Gastroesophageal sphincter (tissue), 4 donors: Measurements from ENCODE around the gene BDKRB1. TPM values are rescaled to one million over a fixed set of nuclear protein-coding genes. Genes with fewer than 3 reads are reported as not detected.

Experiments used
- ATAC-seq: fragments of 150-250 bp; one replicate; pipeline ENCODE4 v1.9.1; 2016; ENCODE audit warnings: mild to moderate bottlenecking, moderate library complexity
- H3K27ac ChIP-seq, 4 donors: fragments of 200-600 bp; sonication (generic) in 3 of 4; 1 replicate in 3 of 4; 2 replicates in 1 of 4; pipeline ENCODE4 v1.5.1; 2016 to 2019
- H3K27me3 ChIP-seq: fragments of 200-600 bp; sonication (generic); one replicate; pipeline ENCODE4 v1.5.1; 2019
- H3K36me3 ChIP-seq, 2 donors: fragments of 200-600 bp; sonication (generic); one replicate each; pipeline ENCODE4 v1.5.1; 2019; ENCODE audit warnings: control low read depth in 1 of 2
- H3K4me1 ChIP-seq, 3 donors: fragments of 200-600 bp; sonication (generic); 1 replicate in 2 of 3; 2 replicates in 1 of 3; pipeline ENCODE4 v1.5.1; 2016 to 2019; ENCODE audit warnings: control low read depth in 2 of 3
- H3K4me3 ChIP-seq, 2 donors: fragments of 200-600 bp; sonication (generic); one replicate each; pipeline ENCODE4 v1.5.1; 2019; ENCODE audit warnings: mild to moderate bottlenecking in 1 of 2, moderate library complexity in 1 of 2
- H3K9me3 ChIP-seq, 3 donors: fragments of 200-600 bp; sonication (generic); one replicate each; pipeline ENCODE4 v1.5.1; 2017 to 2019; ENCODE audit warnings: control low read depth in 2 of 3
- EP300 ChIP-seq: sonication (generic); formaldehyde crosslinking; IDR thresholded peaks from one replicate; pipeline ENCODE4 v1.6.1; 2017; ENCODE audit warnings: antibody characterized with exemption, mild to moderate bottlenecking
- POLR2A ChIP-seq, 2 donors: fragments of 450-650 bp; IDR thresholded peaks; one replicate each; pipeline ENCODE4 v1.6.1; 2017; ENCODE audit warnings: antibody characterized with exemption in 2 of 2, mild to moderate bottlenecking in 2 of 2, moderate library complexity in 1 of 2
- POLR2AphosphoS5 ChIP-seq: sonication (generic); formaldehyde crosslinking; IDR thresholded peaks from one replicate; pipeline ENCODE4 v1.6.1; 2017; ENCODE audit warnings: antibody characterized with exemption
- WGBS, 2 donors: methylation state at CpG; one replicate each; pipeline ENCODE4 v1.1.5; 2018; ENCODE audit warnings: low coverage in 1 of 2; 5-methylcytosine and 5-hydroxymethylcytosine counted together
- total RNA-seq, 4 donors: library from RNA; depleted of rRNA; stranded (reverse); fragments of >200 nt; gene quantifications; one replicate each; pipeline ENCODE4 v1.1.0, GENCODE V29; 2016
- TF ChIP-seq, protein P1 (sequence below), 4 experiments: fragments of 200-600 bp in 2 of 4; fragments of 450-650 bp in 2 of 4; sonication (generic) in 1 of 4; IDR thresholded peaks; one replicate each; pipeline ENCODE4 v1.5.1; 2017 to 2019; ENCODE audit warnings: antibody characterized with exemption in 4 of 4, mild to moderate bottlenecking in 2 of 4, moderate library complexity in 2 of 4

The BDKRB1 gene
- total RNA-seq, 4 donors from 2014 or later = 0.50 to 7.9 (median 1.2) TPM; not detected in 1

DNA sequence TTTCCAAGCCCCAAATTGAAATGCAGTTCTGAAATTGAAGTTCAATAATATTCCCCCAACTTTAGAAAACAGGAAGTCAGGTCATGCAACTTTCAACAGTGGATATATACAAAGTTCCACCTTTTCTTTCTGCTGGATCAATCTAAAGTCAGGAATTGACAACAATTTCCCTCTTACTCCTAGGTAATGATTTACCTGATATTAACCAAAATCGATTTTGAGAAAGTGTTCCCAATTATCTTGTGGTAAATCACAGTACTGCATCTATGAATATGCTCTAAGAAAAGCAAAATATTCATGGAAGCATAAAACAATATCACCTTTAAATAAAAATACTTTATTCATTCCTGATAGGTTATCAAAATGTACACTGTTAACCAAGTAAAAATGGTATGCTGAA, 28.4 kb downstream of the BDKRB1 start:
- peaks cover 2 to 61% of the 10 kb centered on the region in 2 donors for H3K36me3 ChIP-seq

DNA sequence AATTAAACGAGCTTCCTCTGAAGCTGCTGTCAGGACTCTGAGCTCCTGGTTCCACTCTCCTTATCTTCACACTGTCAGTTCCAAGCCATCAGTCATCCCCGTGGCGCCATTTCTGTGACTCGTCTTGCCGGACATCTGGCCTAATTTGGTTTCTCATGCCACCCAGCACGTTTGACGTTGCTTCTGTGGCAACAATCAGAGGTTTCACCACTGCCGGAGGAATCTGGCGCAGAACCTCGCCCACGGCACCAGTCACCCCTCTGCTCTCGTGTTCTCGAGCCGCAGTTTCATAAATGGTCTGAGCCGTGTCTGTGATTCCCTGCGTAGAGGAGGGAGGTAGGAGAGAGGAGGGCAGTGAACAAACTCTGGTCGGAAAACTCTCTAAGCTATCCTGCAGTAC, 29.7 kb downstream of the BDKRB1 start:
- peak; percentile 93 for ATAC-seq
- peaks cover 0 to 11% (median 0%) of the 10 kb centered on the region in 3 donors for H3K4me1 ChIP-seq
- peak; percentile 70 for TF ChIP-seq EP300
- TF ChIP-seq POLR2A (IDR thresholded peaks at IDR 0.05) = peak in 1 of 2 donors; percentile 28
- TF ChIP-seq, protein P1, sequence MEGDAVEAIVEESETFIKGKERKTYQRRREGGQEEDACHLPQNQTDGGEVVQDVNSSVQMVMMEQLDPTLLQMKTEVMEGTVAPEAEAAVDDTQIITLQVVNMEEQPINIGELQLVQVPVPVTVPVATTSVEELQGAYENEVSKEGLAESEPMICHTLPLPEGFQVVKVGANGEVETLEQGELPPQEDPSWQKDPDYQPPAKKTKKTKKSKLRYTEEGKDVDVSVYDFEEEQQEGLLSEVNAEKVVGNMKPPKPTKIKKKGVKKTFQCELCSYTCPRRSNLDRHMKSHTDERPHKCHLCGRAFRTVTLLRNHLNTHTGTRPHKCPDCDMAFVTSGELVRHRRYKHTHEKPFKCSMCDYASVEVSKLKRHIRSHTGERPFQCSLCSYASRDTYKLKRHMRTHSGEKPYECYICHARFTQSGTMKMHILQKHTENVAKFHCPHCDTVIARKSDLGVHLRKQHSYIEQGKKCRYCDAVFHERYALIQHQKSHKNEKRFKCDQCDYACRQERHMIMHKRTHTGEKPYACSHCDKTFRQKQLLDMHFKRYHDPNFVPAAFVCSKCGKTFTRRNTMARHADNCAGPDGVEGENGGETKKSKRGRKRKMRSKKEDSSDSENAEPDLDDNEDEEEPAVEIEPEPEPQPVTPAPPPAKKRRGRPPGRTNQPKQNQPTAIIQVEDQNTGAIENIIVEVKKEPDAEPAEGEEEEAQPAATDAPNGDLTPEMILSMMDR (IDR thresholded peaks at IDR 0.05) = no peak
- TF ChIP-seq POLR2AphosphoS5 = peak; percentile 86
- WGBS, 2 donors = 33 to 38% methylated on average over 15 to 17 of the region's 17 CpGs
- H3K9me3 ChIP-seq = no peaks in the 10 kb centered on the region
- no peaks in the 10 kb centered on the region for H3K27me3 ChIP-seq
- H3K36me3 ChIP-seq = peaks cover 10 to 73% of the 10 kb centered on the region in 2 donors
- no peak overlapping the region for H3K4me3 ChIP-seq
- peak overlapping the region; percentile 68 to 95 (median 75) for H3K27ac ChIP-seq

More for the DNA sequence above, 28.4 kb downstream of the BDKRB1 start:
- Histone ChIP-seq H3K27ac (peak overlapping the region in 2 of 4 donors; percentile 75), H3K4me1 (peaks cover 0 to 11% (median 0%) of the 10 kb centered on the region in 3 donors), H3K9me3 (no peaks in the 10 kb centered on the region), H3K4me3 (no peak overlapping the region), H3K27me3 (no peaks in the 10 kb centered on the region)
- TF ChIP-seq POLR2AphosphoS5 = no peak
- TF ChIP-seq POLR2A (IDR thresholded peaks at IDR 0.05) = no peak
- TF ChIP-seq EP300 = no peak
- TF ChIP-seq, protein P1 (IDR thresholded peaks at IDR 0.05) = no peak
- 60 to 83% methylated on average over 1 of the region's 1 CpG for WGBS, 2 donors
- ATAC-seq = no peak

DNA sequence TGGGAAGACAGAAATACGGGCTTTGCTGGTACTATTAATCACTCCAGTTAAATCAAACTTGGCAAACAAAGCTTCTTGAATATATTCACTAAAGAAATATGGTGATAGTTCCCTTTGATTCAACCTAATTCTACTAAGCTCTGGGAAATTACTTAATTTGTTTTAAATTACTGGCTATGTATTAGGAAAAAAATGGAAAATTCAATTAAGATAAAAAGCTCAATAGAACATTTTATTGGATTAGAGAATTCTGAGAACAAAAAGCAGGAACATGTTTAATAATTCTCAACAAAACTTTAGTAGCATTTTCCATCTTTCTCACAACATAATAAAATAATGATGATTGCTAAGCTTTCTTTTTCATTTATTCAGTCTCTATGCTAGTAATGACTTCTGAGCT, 30.2 kb downstream of the BDKRB1 start:
- Histone ChIP-seq H3K27me3 (no peaks in the 10 kb centered on the region), H3K36me3 (peaks cover 10 to 79% of the 10 kb centered on the region in 2 donors), H3K27ac (peak overlapping the region; percentile 68 to 83 (median 75)), H3K4me3 (no peak overlapping the region), H3K9me3 (no peaks in the 10 kb centered on the region), H3K4me1 (peaks cover 0 to 11% (median 0%) of the 10 kb centered on the region in 3 donors)
- WGBS, 2 donors = 36 to 53% methylated on average over 1 of the region's 1 CpG
- no peak for ATAC-seq
- no peak for TF ChIP-seq EP300

DNA sequence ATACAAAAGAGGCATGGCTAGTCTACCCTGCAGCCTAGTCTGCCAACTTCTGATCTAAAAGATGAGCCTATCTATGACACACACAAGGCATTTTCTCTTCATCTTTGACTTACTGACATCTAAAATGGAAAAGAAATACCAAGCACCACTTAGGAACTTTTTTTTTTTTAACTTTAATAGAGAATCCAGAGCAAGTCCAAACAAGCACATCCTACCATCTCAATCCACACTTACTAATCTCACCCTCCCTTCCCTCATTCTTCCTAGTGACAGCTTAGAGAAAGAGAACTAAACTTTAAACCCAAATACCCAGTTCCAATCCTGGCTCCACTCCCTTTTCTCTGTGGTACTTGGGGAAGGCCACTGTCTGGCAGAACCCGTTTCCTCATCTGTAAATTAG, 31.8 kb downstream of the BDKRB1 start:
- H3K27ac ChIP-seq = no peak overlapping the region
- no peaks in the 10 kb centered on the region for H3K9me3 ChIP-seq
- 100% methylated on average over 1 of the region's 1 CpG; no CpG with 5 or more reads in 1 of the 2 donors for WGBS, 2 donors
- TF ChIP-seq POLR2A (IDR thresholded peaks at IDR 0.05) = no peak
- TF ChIP-seq, protein P1 (IDR thresholded peaks at IDR 0.05) = no peak
- no peak for TF ChIP-seq EP300
- TF ChIP-seq POLR2AphosphoS5 = no peak
- peaks cover 10 to 78% of the 10 kb centered on the region in 2 donors for H3K36me3 ChIP-seq
- H3K4me1 ChIP-seq = peaks cover 0 to 11% (median 0%) of the 10 kb centered on the region in 3 donors
- ATAC-seq = no peak
- H3K4me3 ChIP-seq = no peak overlapping the region
- no peaks in the 10 kb centered on the region for H3K27me3 ChIP-seq

DNA sequence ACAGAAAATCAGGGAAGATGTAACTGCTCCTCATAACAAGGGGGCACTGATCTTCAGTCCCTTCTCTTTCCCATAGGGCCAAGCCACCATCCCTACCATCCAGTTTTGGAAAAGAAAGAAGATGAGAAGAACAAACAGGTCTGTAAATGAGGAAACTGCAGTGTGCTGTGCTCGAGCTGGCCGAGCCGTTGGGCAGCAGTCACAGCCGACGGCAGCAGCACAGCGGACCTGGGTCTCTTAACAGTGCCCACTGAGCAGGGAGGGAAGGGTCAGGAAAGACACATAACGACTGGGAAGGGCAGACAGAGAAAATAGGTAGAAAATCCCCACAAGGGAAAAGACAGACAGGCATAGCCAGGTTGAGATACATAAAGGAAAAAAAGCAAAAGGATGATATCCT, 38.2 kb downstream of the BDKRB1 start:
- no peak for ATAC-seq
- H3K27ac ChIP-seq = no peak overlapping the region
- H3K36me3 ChIP-seq = peaks cover 14 to 67% of the 10 kb centered on the region in 2 donors
- H3K9me3 ChIP-seq = no peaks in the 10 kb centered on the region
- no peak overlapping the region for H3K4me3 ChIP-seq
- WGBS, 2 donors = 68 to 80% methylated on average over 1 to 7 of the region's 7 CpGs
- H3K27me3 ChIP-seq = no peaks in the 10 kb centered on the region
- peaks cover 0 to 5% (median 0%) of the 10 kb centered on the region in 3 donors for H3K4me1 ChIP-seq
- TF ChIP-seq, protein P1 (IDR thresholded peaks at IDR 0.05) = no peak
- TF ChIP-seq POLR2AphosphoS5 (no peak), EP300 (no peak), POLR2A (IDR thresholded peaks at IDR 0.05) (no peak)
